GM18909 (cell line): ENCODE measurements around the gene CNFN.
A peak's percentile ranks its signal among the peaks of the same experiment; 100 is the strongest.

Experiments
- ATAC-seq: cut with Tn5 transposase; IDR thresholded peaks from one replicate; pipeline ENCODE4 v1.9.1; 2021; ENCODE audit warnings: mild to moderate bottlenecking; ENCODE audit not compliant: unreplicated experiment, poor library complexity

The CNFN gene

GRCh38 chr19:42411581-42412178 lies 21.6 kb upstream of the CNFN start:
- ATAC-seq, result no peak

- no peak for ATAC-seq
Observed at GRCh38 chr19:42410371-42410770, 20.3 kb upstream of the CNFN start.

- no peak for ATAC-seq
Observed at GRCh38 chr19:42409477-42409876, 19.4 kb upstream of the CNFN start.

- ATAC-seq, result no peak
Observed at GRCh38 chr19:42407816-42408175, 17.7 kb upstream of the CNFN start.

GRCh38 chr19:42407085-42407815 lies 17.2 kb upstream of the CNFN start:
- no peak for ATAC-seq

GRCh38 chr19:42406111-42406510 lies 16.0 kb upstream of the CNFN start:
- ATAC-seq, result no peak

GRCh38 chr19:42403586-42403985 lies 13.5 kb upstream of the CNFN start:
- ATAC-seq, result no peak

- no peak for ATAC-seq
Observed at GRCh38 chr19:42402376-42403116, 12.4 kb upstream of the CNFN start.

GRCh38 chr19:42401365-42402303 lies 11.5 kb upstream of the CNFN start:
- no peak for ATAC-seq

- no peak for ATAC-seq
Observed at GRCh38 chr19:42400404-42400803, 10.3 kb upstream of the CNFN start.

GRCh38 chr19:42397263-42398166 lies 7.4 kb upstream of the CNFN start:
- no peak for ATAC-seq

- ATAC-seq, result peak; percentile 96
Observed at GRCh38 chr19:42396381-42397262, 6.5 kb upstream of the CNFN start.

- ATAC-seq, result no peak
Observed at GRCh38 chr19:42394751-42395150, 4.7 kb upstream of the CNFN start.

GRCh38 chr19:42392165-42392564 lies 2.1 kb upstream of the CNFN start:
- ATAC-seq, result no peak

GRCh38 chr19:42388851-42389489 lies 1.1 kb downstream of the CNFN start:
- no peak for ATAC-seq

GRCh38 chr19:42386974-42387707 lies 3.0 kb downstream of the CNFN start:
- ATAC-seq, result no peak

- no peak for ATAC-seq
Observed at GRCh38 chr19:42380155-42380554, 9.9 kb downstream of the CNFN start.
